ENCODE measurements around the gene FAM180B.

DNA sequence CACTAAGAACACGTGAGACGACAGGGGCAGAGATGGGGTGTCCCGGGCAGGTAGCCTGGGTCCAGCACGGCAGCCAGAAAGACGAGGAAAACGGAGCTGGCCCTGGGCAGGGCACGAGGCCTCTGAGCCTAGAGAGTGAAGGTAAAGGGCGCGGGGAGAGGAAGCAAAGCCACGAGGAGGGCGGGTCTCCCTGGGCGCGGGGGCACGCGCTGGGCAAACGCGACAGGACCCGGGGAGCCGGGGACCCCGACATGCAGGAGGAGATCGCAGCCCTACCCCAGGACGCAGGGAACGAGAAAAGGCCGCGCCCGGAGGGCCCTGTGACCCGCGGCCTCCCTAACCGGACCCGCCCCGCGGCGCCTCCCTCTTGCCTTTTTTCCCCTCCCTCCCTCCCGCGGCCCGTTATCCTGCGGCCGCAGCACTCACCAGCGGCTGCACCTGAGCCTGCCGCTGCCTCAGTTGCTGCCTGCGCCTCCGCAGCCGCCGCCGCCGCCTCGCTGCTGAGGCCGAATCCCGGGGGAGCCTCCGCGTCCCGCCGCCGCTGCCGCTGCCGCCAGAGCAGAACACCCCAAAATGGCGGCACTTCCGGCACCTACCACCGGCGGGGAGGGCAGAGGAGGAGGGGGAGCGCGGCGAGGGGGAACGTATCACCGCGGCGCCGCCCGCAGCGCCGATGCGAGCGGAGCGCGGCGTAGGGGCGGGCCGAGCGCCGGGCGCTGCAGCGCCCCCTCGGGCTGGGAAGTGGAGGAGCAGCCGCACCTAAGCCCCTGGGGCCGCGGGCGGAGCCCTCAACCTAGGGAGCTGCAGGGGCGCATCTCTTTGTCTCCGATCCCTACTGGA is 33.7 kb upstream of the FAM180B start, which contains the start of gene CELF1:
- TF ChIP-seq RAD21 (IDR thresholded peaks at IDR 0.05), result peak; percentile 46 to 61
- peak in 1 of 2 donors; percentile 79 for TF ChIP-seq GABPA (IDR thresholded peaks at IDR 0.05 in 1 of 2, conservative IDR thresholded peaks at IDR 0.05 in 1 of 2)
- TF ChIP-seq, protein P1, sequence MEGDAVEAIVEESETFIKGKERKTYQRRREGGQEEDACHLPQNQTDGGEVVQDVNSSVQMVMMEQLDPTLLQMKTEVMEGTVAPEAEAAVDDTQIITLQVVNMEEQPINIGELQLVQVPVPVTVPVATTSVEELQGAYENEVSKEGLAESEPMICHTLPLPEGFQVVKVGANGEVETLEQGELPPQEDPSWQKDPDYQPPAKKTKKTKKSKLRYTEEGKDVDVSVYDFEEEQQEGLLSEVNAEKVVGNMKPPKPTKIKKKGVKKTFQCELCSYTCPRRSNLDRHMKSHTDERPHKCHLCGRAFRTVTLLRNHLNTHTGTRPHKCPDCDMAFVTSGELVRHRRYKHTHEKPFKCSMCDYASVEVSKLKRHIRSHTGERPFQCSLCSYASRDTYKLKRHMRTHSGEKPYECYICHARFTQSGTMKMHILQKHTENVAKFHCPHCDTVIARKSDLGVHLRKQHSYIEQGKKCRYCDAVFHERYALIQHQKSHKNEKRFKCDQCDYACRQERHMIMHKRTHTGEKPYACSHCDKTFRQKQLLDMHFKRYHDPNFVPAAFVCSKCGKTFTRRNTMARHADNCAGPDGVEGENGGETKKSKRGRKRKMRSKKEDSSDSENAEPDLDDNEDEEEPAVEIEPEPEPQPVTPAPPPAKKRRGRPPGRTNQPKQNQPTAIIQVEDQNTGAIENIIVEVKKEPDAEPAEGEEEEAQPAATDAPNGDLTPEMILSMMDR (IDR thresholded peaks at IDR 0.05; ENCODE audit: low read depth, low read length, missing input control), result peak; percentile 88
- no peak for TF ChIP-seq TAF1 (conservative IDR thresholded peaks at IDR 0.05)
- TF ChIP-seq SP1 (IDR thresholded peaks at IDR 0.05), result no peak
- TF ChIP-seq YY1 (IDR thresholded peaks at IDR 0.05), result peak; percentile 96
- TF ChIP-seq, protein P2, sequence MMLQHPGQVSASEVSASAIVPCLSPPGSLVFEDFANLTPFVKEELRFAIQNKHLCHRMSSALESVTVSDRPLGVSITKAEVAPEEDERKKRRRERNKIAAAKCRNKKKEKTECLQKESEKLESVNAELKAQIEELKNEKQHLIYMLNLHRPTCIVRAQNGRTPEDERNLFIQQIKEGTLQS (IDR thresholded peaks at IDR 0.05), result no peak
- TF ChIP-seq, protein P3, sequence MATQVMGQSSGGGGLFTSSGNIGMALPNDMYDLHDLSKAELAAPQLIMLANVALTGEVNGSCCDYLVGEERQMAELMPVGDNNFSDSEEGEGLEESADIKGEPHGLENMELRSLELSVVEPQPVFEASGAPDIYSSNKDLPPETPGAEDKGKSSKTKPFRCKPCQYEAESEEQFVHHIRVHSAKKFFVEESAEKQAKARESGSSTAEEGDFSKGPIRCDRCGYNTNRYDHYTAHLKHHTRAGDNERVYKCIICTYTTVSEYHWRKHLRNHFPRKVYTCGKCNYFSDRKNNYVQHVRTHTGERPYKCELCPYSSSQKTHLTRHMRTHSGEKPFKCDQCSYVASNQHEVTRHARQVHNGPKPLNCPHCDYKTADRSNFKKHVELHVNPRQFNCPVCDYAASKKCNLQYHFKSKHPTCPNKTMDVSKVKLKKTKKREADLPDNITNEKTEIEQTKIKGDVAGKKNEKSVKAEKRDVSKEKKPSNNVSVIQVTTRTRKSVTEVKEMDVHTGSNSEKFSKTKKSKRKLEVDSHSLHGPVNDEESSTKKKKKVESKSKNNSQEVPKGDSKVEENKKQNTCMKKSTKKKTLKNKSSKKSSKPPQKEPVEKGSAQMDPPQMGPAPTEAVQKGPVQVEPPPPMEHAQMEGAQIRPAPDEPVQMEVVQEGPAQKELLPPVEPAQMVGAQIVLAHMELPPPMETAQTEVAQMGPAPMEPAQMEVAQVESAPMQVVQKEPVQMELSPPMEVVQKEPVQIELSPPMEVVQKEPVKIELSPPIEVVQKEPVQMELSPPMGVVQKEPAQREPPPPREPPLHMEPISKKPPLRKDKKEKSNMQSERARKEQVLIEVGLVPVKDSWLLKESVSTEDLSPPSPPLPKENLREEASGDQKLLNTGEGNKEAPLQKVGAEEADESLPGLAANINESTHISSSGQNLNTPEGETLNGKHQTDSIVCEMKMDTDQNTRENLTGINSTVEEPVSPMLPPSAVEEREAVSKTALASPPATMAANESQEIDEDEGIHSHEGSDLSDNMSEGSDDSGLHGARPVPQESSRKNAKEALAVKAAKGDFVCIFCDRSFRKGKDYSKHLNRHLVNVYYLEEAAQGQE (IDR thresholded peaks at IDR 0.05), result peak; percentile 43
- TF ChIP-seq RXRA (IDR thresholded peaks at IDR 0.05), result no peak
- TF ChIP-seq, protein P4, sequence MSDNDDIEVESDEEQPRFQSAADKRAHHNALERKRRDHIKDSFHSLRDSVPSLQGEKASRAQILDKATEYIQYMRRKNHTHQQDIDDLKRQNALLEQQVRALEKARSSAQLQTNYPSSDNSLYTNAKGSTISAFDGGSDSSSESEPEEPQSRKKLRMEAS (IDR thresholded peaks at IDR 0.05), result no peak
- no peak for TF ChIP-seq JUND (IDR thresholded peaks at IDR 0.05)
- no peak for TF ChIP-seq FOXA2 (IDR thresholded peaks at IDR 0.05)
